Gastroesophageal sphincter (tissue), 4 donors: Measurements from ENCODE around the gene NEMP1. TPM values are rescaled to one million over a fixed set of nuclear protein-coding genes. Genes with fewer than 3 reads are reported as not detected.

Source experiments
- ATAC-seq: fragments of 150-250 bp; one replicate; pipeline ENCODE4 v1.9.1; 2016; ENCODE audit warnings: mild to moderate bottlenecking, moderate library complexity
- H3K27ac ChIP-seq, 4 donors: fragments of 200-600 bp; sonication (generic) in 3 of 4; 1 replicate in 3 of 4; 2 replicates in 1 of 4; pipeline ENCODE4 v1.5.1; 2016 to 2019
- H3K27me3 ChIP-seq: fragments of 200-600 bp; sonication (generic); one replicate; pipeline ENCODE4 v1.5.1; 2019
- H3K36me3 ChIP-seq, 2 donors: fragments of 200-600 bp; sonication (generic); one replicate each; pipeline ENCODE4 v1.5.1; 2019; ENCODE audit warnings: control low read depth in 1 of 2
- H3K4me1 ChIP-seq, 3 donors: fragments of 200-600 bp; sonication (generic); 1 replicate in 2 of 3; 2 replicates in 1 of 3; pipeline ENCODE4 v1.5.1; 2016 to 2019; ENCODE audit warnings: control low read depth in 2 of 3
- H3K4me3 ChIP-seq, 2 donors: fragments of 200-600 bp; sonication (generic); one replicate each; pipeline ENCODE4 v1.5.1; 2019; ENCODE audit warnings: mild to moderate bottlenecking in 1 of 2, moderate library complexity in 1 of 2
- H3K9me3 ChIP-seq, 3 donors: fragments of 200-600 bp; sonication (generic); one replicate each; pipeline ENCODE4 v1.5.1; 2017 to 2019; ENCODE audit warnings: control low read depth in 2 of 3
- CTCF ChIP-seq, 4 experiments: fragments of 200-600 bp in 2 of 4; fragments of 450-650 bp in 2 of 4; sonication (generic) in 1 of 4; IDR thresholded peaks; one replicate each; pipeline ENCODE4 v1.5.1; 2017 to 2019; ENCODE audit warnings: antibody characterized with exemption in 4 of 4, mild to moderate bottlenecking in 2 of 4, moderate library complexity in 2 of 4
- EP300 ChIP-seq: sonication (generic); formaldehyde crosslinking; IDR thresholded peaks from one replicate; pipeline ENCODE4 v1.6.1; 2017; ENCODE audit warnings: antibody characterized with exemption, mild to moderate bottlenecking
- POLR2A ChIP-seq, 2 donors: fragments of 450-650 bp; IDR thresholded peaks; one replicate each; pipeline ENCODE4 v1.6.1; 2017; ENCODE audit warnings: antibody characterized with exemption in 2 of 2, mild to moderate bottlenecking in 2 of 2, moderate library complexity in 1 of 2
- POLR2AphosphoS5 ChIP-seq: sonication (generic); formaldehyde crosslinking; IDR thresholded peaks from one replicate; pipeline ENCODE4 v1.6.1; 2017; ENCODE audit warnings: antibody characterized with exemption
- WGBS, 2 donors: methylation state at CpG; one replicate each; pipeline ENCODE4 v1.1.5; 2018; ENCODE audit warnings: low coverage in 1 of 2; 5-methylcytosine and 5-hydroxymethylcytosine counted together
- total RNA-seq, 4 donors: library from RNA; depleted of rRNA; stranded (reverse); fragments of >200 nt; gene quantifications; one replicate each; pipeline ENCODE4 v1.1.0, GENCODE V29; 2016

NEMP1 gene
- total RNA-seq, 4 donors from 2014 or later, result 11.8 to 14.9 (median 12.7) TPM

- H3K4me1 ChIP-seq, result peaks cover 0 to 4% (median 0%) of the 10 kb centered on the region in 3 donors
- H3K4me3 ChIP-seq, result no peak overlapping the region
- peak; percentile 46 for ATAC-seq
- TF ChIP-seq POLR2A (IDR thresholded peaks at IDR 0.05) (no peak), CTCF (IDR thresholded peaks at IDR 0.05) (no peak), EP300 (no peak), POLR2AphosphoS5 (no peak)
- H3K27ac ChIP-seq, result peak overlapping the region in 1 of 4 donors; percentile 3
- 67 to 100% methylated on average over 1 of the region's 1 CpG for WGBS, 2 donors
- H3K36me3 ChIP-seq, result no peaks in the 10 kb centered on the region
- no peaks in the 10 kb centered on the region for H3K9me3 ChIP-seq
- H3K27me3 ChIP-seq, result no peaks in the 10 kb centered on the region
Measured at GRCh38 chr12:57118711-57119271, 40.2 kb upstream of the NEMP1 start.

- Histone ChIP-seq H3K9me3 (no peaks in the 10 kb centered on the region), H3K27me3 (no peaks in the 10 kb centered on the region), H3K4me3 (no peak overlapping the region), H3K4me1 (peaks cover 0 to 14% (median 4%) of the 10 kb centered on the region in 3 donors), H3K27ac (no peak overlapping the region), H3K36me3 (no peaks in the 10 kb centered on the region)
- TF ChIP-seq CTCF (IDR thresholded peaks at IDR 0.05), result no peak
- TF ChIP-seq POLR2AphosphoS5, result no peak
- no peak for TF ChIP-seq EP300
- no peak for TF ChIP-seq POLR2A (IDR thresholded peaks at IDR 0.05)
- WGBS, 2 donors, result 87 to 88% methylated on average over 3 to 5 of the region's 5 CpGs
- ATAC-seq, result no peak
Measured at GRCh38 chr12:57116580-57117281, 38.1 kb upstream of the NEMP1 start.

GRCh38 chr12:57112492-57113294, 34.1 kb upstream of the NEMP1 start:
- peak; percentile 59 for ATAC-seq
- peak in 1 of 4 experiments; percentile 88 for TF ChIP-seq CTCF (IDR thresholded peaks at IDR 0.05)
- no peak for TF ChIP-seq POLR2A (IDR thresholded peaks at IDR 0.05)
- Histone ChIP-seq H3K4me3 (peak overlapping the region; percentile 73 to 78), H3K27me3 (no peaks in the 10 kb centered on the region), H3K36me3 (peaks cover 0 to 10% of the 10 kb centered on the region in 2 donors), H3K27ac (peak overlapping the region; percentile 92 to 98 (median 96)), H3K9me3 (no peaks in the 10 kb centered on the region), H3K4me1 (peaks cover 0 to 39% (median 22%) of the 10 kb centered on the region in 3 donors)
- WGBS, 2 donors, result 48 to 72% methylated on average over 2 to 4 of the region's 9 CpGs

GRCh38 chr12:57111031-57111734, 32.6 kb upstream of the NEMP1 start, which contains the start of gene STAT6:
STAT6 (minus strand) TSS chr12:57111362; CDS start chr12:57108278, 3,084 bp downstream.
- H3K27ac ChIP-seq, result peak within 1 kb of the TSS; percentile 92 to 98 (median 96)
- H3K9me3 ChIP-seq, result no peaks in the 10 kb centered on the region
- TF ChIP-seq POLR2AphosphoS5, result peak; percentile 46
- peak; percentile 1 to 60 for TF ChIP-seq POLR2A (IDR thresholded peaks at IDR 0.05)
- no peak for TF ChIP-seq EP300
- H3K4me1 ChIP-seq, result peaks cover 0 to 54% (median 25%) of the 10 kb centered on the region in 3 donors
- peaks cover 0 to 25% of the 10 kb centered on the region in 2 donors for H3K36me3 ChIP-seq
- H3K4me3 ChIP-seq, result peak within 1 kb of the TSS; percentile 73 to 78
- peak; percentile 76 for ATAC-seq
- H3K27me3 ChIP-seq, result no peaks in the 10 kb centered on the region
- 0 to 4% methylated on average over 4 to 6 of the region's 13 CpGs for WGBS, 2 donors
